ENCODE measurements around the gene LCP1.

The LCP1 gene

DNA sequence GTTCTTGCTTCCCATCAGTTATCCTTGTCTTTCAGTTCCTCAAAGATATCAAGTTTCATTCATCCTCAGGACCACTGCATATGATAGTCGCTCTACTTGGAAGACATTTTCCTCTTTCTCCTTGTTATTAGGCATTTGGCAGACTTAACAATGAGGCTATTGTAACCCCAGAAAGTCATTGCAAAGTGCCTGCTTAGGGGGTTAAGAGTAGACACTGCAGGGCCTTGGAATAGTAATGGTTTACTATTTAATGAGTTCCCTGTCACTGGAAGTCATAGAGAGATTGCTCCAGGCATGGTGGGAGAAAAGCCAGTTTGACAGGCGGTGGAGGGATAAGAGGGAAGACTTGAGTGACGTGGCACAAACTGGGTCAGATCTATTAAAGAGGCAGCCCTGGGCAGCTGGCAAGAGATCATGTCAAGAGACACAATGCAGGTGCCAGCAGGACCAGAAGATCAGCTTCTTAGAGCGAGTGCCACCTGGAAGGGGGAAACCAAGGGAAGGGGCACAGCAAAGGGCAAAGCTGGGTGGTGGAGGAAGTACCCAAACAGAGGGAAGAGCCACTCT is 60.3 kb downstream of the LCP1 start:
- POLR2A ChIA-PET: no interaction called here
- CTCF ChIA-PET: no interaction called here

DNA sequence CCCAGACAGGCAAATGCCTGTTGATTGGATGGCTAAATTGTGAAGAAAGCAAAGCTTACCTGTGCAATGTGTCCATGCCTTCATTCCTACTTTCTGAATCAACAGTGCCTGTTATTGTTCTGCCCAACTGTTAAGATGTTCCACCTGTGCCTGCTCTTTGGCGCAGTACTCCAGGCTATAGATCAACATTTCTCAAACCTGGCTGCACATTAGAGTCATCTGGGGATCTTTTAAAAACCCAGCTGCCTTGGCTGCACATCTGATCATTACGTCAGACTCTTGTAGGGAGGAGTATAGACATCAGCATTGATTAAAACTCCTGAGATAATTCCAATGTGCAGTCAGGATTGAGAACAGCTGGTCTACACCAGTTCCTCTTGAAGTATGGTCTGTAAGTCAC is 60.9 kb downstream of the LCP1 start:
- no peak for TF ChIP-seq ZNF707 (tag by site-specific recombination; IDR thresholded peaks at IDR 0.05)
- TF ChIP-seq, protein P1, sequence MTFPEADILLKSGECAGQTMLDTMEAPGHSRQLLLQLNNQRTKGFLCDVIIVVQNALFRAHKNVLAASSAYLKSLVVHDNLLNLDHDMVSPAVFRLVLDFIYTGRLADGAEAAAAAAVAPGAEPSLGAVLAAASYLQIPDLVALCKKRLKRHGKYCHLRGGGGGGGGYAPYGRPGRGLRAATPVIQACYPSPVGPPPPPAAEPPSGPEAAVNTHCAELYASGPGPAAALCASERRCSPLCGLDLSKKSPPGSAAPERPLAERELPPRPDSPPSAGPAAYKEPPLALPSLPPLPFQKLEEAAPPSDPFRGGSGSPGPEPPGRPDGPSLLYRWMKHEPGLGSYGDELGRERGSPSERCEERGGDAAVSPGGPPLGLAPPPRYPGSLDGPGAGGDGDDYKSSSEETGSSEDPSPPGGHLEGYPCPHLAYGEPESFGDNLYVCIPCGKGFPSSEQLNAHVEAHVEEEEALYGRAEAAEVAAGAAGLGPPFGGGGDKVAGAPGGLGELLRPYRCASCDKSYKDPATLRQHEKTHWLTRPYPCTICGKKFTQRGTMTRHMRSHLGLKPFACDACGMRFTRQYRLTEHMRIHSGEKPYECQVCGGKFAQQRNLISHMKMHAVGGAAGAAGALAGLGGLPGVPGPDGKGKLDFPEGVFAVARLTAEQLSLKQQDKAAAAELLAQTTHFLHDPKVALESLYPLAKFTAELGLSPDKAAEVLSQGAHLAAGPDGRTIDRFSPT (tag by site-specific recombination; IDR thresholded peaks at IDR 0.05): no peak
- Histone ChIP-seq H3K27ac (ENCODE audit: extremely low read depth, low read depth, low read length) (no peak overlapping the region), H3K36me3 (ENCODE audit: control insufficient read depth in 2 of 2, insufficient read depth in 1 of 2, low read length in 2 of 2) (no peaks in the 10 kb centered on the region), H3K4me3 (ENCODE audit: low read depth, low read length) (no peak overlapping the region), H3K9me3 (ENCODE audit: control insufficient read depth, insufficient read depth, low read depth, low read length) (no peaks in the 10 kb centered on the region), H3K4me1 (ENCODE audit: control insufficient read depth, insufficient read depth, low read length) (peaks cover 3% of the 10 kb centered on the region; the same call in 1 of the 2 replicates)
- CTCF ChIA-PET: no interaction called here
- POLR2A ChIA-PET: no interaction called here

More for the DNA sequence above, 60.3 kb downstream of the LCP1 start:
- H3K36me3 ChIP-seq (ENCODE audit: control insufficient read depth in 2 of 2, insufficient read depth in 1 of 2, low read length in 2 of 2): peaks cover 0 to under 1% of the 10 kb centered on the region in 2 experiments; a peak in 1 of 3 replicates
- H3K4me1 ChIP-seq (ENCODE audit: control insufficient read depth, insufficient read depth, low read length): peaks cover 3% of the 10 kb centered on the region; the same call in 1 of the 2 replicates
- H3K4me3 ChIP-seq (ENCODE audit: low read depth, low read length): no peak overlapping the region
- TF ChIP-seq ZNF426 (tag by site-specific recombination; IDR thresholded peaks at IDR 0.05): no peak
- TF ChIP-seq, protein P2, sequence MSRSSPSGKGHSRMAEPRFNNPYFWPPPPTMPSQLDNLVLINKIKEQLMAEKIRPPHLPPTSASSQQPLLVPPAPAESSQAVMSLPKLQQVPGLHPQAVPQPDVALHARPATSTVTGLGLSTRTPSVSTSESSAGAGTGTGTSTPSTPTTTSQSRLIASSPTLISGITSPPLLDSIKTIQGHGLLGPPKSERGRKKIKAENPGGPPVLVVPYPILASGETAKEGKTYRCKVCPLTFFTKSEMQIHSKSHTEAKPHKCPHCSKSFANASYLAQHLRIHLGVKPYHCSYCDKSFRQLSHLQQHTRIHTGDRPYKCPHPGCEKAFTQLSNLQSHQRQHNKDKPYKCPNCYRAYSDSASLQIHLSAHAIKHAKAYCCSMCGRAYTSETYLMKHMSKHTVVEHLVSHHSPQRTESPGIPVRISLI (tag by site-specific recombination; IDR thresholded peaks at IDR 0.05): no peak
- TF ChIP-seq, protein P3, sequence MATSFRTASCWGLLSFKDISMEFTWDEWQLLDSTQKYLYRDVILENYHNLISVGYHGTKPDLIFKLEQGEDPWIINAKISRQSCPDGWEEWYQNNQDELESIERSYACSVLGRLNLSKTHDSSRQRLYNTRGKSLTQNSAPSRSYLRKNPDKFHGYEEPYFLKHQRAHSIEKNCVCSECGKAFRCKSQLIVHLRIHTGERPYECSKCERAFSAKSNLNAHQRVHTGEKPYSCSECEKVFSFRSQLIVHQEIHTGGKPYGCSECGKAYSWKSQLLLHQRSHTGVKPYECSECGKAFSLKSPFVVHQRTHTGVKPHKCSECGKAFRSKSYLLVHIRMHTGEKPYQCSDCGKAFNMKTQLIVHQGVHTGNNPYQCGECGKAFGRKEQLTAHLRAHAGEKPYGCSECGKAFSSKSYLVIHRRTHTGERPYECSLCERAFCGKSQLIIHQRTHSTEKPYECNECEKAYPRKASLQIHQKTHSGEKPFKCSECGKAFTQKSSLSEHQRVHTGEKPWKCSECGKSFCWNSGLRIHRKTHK (tag by site-specific recombination; IDR thresholded peaks at IDR 0.05): no peak
- H3K9me3 ChIP-seq (ENCODE audit: control insufficient read depth, insufficient read depth, low read depth, low read length): no peaks in the 10 kb centered on the region
- no peak overlapping the region for H3K27ac ChIP-seq (ENCODE audit: extremely low read depth, low read depth, low read length)

DNA sequence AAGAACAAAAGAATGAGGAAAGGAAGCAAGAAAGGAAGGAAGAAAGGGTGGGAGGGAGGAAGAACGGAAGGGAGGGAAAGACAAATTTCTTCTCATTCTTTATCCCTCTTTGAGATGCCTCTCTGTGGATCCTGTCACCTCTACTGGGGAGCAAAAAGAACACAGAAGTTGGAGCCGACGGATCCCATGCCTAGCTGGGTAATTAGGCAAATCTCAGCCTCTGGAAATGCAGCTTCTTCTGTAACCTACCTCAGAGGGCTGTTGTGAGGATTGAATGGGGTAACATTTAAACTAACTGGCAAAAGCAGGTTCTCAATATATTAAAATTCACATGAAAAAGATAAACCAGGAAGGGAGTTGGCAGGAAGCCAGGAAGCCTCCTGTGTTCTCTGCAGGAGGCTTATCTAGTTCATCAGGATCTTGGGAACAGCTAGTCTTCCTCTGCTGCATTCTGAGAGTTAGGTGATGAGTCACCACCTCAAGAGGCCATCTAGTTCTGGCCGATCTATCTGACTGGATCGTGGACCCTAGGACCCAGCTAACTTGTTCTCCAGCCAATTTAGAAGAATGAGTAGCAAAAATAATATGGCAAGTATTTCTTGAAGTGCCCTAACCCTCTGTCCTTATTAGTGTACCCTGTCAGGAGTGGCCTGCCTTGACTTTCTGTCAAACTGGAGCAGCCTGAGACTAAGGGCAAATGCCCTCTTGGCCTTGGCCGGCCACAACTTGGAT is 61.9 kb downstream of the LCP1 start:
- ChIA-PET CTCF (interaction anchor here (0.6 to 1.2 kb wide), 5 partner anchors 313 to 1628 kb away, joined by 3 to 7 read pairs (median 3); no protein-coding TSS in a partner anchor), POLR2A (interaction anchor here (0.6 to 0.7 kb wide), 2 partner anchors 16 to 68 kb away, joined by 3 to 4 read pairs; partner anchors contain the start of gene ZC3H13)
- H3K9me3 ChIP-seq (ENCODE audit: control insufficient read depth, insufficient read depth, low read depth, low read length): no peaks in the 10 kb centered on the region
- H3K4me1 ChIP-seq (ENCODE audit: control insufficient read depth, insufficient read depth, low read length): peaks cover 3% of the 10 kb centered on the region; the same call in 1 of the 2 replicates
- H3K36me3 ChIP-seq (ENCODE audit: control insufficient read depth in 2 of 2, insufficient read depth in 1 of 2, low read length in 2 of 2): no peaks in the 10 kb centered on the region
- H3K27ac ChIP-seq (ENCODE audit: extremely low read depth, low read depth, low read length): no peak overlapping the region
- no peak overlapping the region for H3K4me3 ChIP-seq (ENCODE audit: low read depth, low read length)
- TF ChIP-seq EGR2 (tag by site-specific recombination; IDR thresholded peaks at IDR 0.05; ENCODE audit: low read depth) (no peak), ZNF654 (tag by site-specific recombination; IDR thresholded peaks at IDR 0.05; ENCODE audit: low read depth) (no peak), ZNF791 (tag by site-specific recombination; IDR thresholded peaks at IDR 0.05) (no peak), FEZF1 (tag by site-specific recombination; IDR thresholded peaks at IDR 0.05) (peak; percentile 16; the same call in 1 of the 2 replicates), SALL2 (tag by site-specific recombination; IDR thresholded peaks at IDR 0.05; ENCODE audit: borderline replicate concordance) (no peak), ZNF366 (tag by site-specific recombination; conservative IDR thresholded peaks at IDR 0.05) (peak; percentile 30; the same call in 1 of the 2 replicates), HOXC10 (CRISPR knock-in tag; IDR thresholded peaks at IDR 0.05) (no peak), ZSCAN23 (tag by site-specific recombination; IDR thresholded peaks at IDR 0.05) (no peak), ZNF391 (tag by site-specific recombination; IDR thresholded peaks at IDR 0.05; ENCODE audit: borderline replicate concordance, low read depth) (no peak), SP3 (tag by site-specific recombination; IDR thresholded peaks at IDR 0.05) (no peak), ZNF292 (tag by site-specific recombination; IDR thresholded peaks at IDR 0.05; ENCODE audit: borderline replicate concordance, low read depth) (no peak), ZXDB (tag by site-specific recombination; IDR thresholded peaks at IDR 0.05) (no peak), ZNF138 (tag by site-specific recombination; IDR thresholded peaks at IDR 0.05; ENCODE audit: borderline replicate concordance) (no peak)
- TF ChIP-seq, protein P4, sequence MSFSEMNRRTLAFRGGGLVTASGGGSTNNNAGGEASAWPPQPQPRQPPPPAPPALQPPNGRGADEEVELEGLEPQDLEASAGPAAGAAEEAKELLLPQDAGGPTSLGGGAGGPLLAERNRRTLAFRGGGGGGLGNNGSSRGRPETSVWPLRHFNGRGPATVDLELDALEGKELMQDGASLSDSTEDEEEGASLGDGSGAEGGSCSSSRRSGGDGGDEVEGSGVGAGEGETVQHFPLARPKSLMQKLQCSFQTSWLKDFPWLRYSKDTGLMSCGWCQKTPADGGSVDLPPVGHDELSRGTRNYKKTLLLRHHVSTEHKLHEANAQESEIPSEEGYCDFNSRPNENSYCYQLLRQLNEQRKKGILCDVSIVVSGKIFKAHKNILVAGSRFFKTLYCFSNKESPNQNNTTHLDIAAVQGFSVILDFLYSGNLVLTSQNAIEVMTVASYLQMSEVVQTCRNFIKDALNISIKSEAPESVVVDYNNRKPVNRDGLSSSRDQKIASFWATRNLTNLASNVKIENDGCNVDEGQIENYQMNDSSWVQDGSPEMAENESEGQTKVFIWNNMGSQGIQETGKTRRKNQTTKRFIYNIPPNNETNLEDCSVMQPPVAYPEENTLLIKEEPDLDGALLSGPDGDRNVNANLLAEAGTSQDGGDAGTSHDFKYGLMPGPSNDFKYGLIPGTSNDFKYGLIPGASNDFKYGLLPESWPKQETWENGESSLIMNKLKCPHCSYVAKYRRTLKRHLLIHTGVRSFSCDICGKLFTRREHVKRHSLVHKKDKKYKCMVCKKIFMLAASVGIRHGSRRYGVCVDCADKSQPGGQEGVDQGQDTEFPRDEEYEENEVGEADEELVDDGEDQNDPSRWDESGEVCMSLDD (tag by site-specific recombination; IDR thresholded peaks at IDR 0.05): no peak
- TF ChIP-seq, protein P5, sequence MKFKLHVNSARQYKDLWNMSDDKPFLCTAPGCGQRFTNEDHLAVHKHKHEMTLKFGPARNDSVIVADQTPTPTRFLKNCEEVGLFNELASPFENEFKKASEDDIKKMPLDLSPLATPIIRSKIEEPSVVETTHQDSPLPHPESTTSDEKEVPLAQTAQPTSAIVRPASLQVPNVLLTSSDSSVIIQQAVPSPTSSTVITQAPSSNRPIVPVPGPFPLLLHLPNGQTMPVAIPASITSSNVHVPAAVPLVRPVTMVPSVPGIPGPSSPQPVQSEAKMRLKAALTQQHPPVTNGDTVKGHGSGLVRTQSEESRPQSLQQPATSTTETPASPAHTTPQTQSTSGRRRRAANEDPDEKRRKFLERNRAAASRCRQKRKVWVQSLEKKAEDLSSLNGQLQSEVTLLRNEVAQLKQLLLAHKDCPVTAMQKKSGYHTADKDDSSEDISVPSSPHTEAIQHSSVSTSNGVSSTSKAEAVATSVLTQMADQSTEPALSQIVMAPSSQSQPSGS (tag by site-specific recombination; IDR thresholded peaks at IDR 0.05; ENCODE audit: low read depth): no peak
